ENCODE results near the gene GAB4.
"Not testable (repeated sequence)": the region's sequence is repeated elsewhere in the genome, so short reads cannot be mapped to it uniquely, and the experiment has no call there.

GAB4 gene

DNA sequence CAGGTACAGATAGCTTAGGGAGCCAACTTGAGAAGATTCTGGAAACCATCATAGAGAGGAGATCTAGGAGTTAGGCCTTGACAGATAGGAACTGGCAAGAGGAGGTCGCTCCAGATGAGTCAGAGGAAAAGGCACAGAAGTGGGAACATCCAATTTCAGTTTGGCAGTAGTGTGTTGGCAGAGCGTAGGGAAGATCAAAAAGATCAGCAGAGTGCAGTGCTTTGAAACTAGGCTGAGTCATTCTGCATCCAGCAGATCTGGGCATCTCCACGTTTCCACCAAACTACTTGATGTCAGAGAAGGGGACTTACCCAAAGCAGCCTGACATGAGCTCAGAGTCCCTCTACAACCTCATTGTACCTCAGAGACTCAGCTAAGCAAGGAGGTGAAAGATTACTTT lies 58.5 kb downstream of the GAB4 start:
- in situ Hi-C loops (cut with HindIII; ENCODE audit: low sequenced_read_pairs) = no loop called here
- no peak for DNase-seq (ENCODE audit: low read depth)
- H3K4me3 ChIP-seq (ENCODE audit: low read depth, low read length) = no peak overlapping the region
- no peak for TF ChIP-seq CTCF (IDR thresholded peaks at IDR 0.05; ENCODE audit: low read depth, low read length, missing control alignments)

- in situ Hi-C loops (cut with HindIII; ENCODE audit: low sequenced_read_pairs) = no loop called here
- H3K4me3 ChIP-seq (ENCODE audit: low read depth, low read length) = no peak overlapping the region
- DNase-seq (ENCODE audit: low read depth) = no peak
- no peak for TF ChIP-seq CTCF (IDR thresholded peaks at IDR 0.05; ENCODE audit: low read depth, low read length, missing control alignments)
These were observed 70.2 kb downstream of the GAB4 start for GRCh38 chr22:16937811-16938210.

GRCh38 chr22:16937209-16937608 lies 70.8 kb downstream of the GAB4 start:
- DNase-seq (ENCODE audit: low read depth); H3K4me3 ChIP-seq (ENCODE audit: low read depth, low read length); in situ Hi-C loops (cut with HindIII; ENCODE audit: low sequenced_read_pairs): not testable (repeated sequence)

DNA sequence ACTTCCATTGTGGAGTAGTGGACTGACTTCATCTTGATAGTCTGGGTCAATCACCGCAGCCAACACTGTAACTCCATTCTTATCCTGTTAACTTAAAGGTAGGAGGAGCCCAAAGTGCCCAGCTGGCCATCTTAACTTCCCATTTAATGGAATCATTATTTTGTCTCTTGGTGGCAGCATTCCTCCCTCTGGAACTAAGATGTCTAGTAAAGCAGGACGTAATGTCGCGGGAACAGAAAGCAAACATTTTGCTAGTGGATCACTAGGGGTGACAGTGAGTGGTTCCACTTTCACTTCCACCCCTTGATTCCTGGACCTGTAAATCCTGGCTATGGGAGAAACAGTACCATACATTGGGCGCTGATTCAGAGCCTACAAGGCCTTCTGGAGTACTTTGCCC lies 71.4 kb downstream of the GAB4 start:
- in situ Hi-C loops (cut with HindIII; ENCODE audit: low sequenced_read_pairs) = no loop called here
- no peak for DNase-seq (ENCODE audit: low read depth)
- TF ChIP-seq CTCF (IDR thresholded peaks at IDR 0.05; ENCODE audit: low read depth, low read length, missing control alignments) = no peak
- no peak overlapping the region for H3K4me3 ChIP-seq (ENCODE audit: low read depth, low read length)

- DNase-seq (ENCODE audit: low read depth) = no peak
- no peak for TF ChIP-seq CTCF (IDR thresholded peaks at IDR 0.05; ENCODE audit: low read depth, low read length, missing control alignments)
- no peak overlapping the region for H3K4me3 ChIP-seq (ENCODE audit: low read depth, low read length)
- in situ Hi-C loops (cut with HindIII; ENCODE audit: low sequenced_read_pairs) = no loop called here
These were observed 72.8 kb downstream of the GAB4 start for GRCh38 chr22:16935209-16935608.

- no peak for DNase-seq (ENCODE audit: low read depth)
- in situ Hi-C loops (cut with HindIII; ENCODE audit: low sequenced_read_pairs) = no loop called here
- TF ChIP-seq CTCF (IDR thresholded peaks at IDR 0.05; ENCODE audit: low read depth, low read length, missing control alignments) = no peak
- no peak overlapping the region for H3K4me3 ChIP-seq (ENCODE audit: low read depth, low read length)
These were observed 74.4 kb downstream of the GAB4 start for GRCh38 chr22:16933291-16934282.

DNA sequence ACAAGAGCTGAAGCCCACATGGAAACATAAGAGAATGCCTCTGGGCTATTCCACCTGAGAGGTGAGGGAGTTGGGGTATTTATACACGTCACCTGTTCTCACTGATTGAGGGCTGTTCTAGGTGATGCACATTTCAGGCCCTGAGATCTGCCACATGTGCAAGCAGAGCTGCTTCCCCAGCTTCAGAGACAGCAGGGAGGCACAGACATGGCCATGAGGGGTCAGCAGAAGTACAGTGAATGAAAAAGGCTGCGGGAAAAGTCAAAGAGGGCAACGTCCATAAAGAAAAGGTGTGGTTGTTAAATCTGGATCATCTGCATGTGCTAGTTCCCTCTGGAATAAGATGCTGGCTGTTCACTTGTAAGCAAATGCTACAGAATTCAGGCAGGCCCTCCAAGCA lies 75.4 kb downstream of the GAB4 start:
- no peak for TF ChIP-seq CTCF (IDR thresholded peaks at IDR 0.05; ENCODE audit: low read depth, low read length, missing control alignments)
- no peak for DNase-seq (ENCODE audit: low read depth)
- no peak overlapping the region for H3K4me3 ChIP-seq (ENCODE audit: low read depth, low read length)
- in situ Hi-C loops (cut with HindIII; ENCODE audit: low sequenced_read_pairs) = no loop called here

Measured in astrocyte of the cerebellum (primary cell).